T-helper 2 cell treated with Interferon-gamma antibody and Interleukin-4, amounts not matched to agents 100 ng/mL and 5 ng/mL, for 36 hours (primary cell): ENCODE results near the gene LIG1. TPM values are rescaled to one million over a fixed set of nuclear protein-coding genes. Genes with fewer than 3 reads are reported as not detected.

Source experiments
- intact Hi-C: fragments of 100-400 bp; cut with micrococcal nuclease; formaldehyde crosslinking; loops from one replicate; pipeline ENCODE4 v1.15.1; 2023
- total RNA-seq: library from RNA; stranded (reverse); gene quantifications from 2 replicates; pipeline ENCODE4 v1.2.3, GENCODE V29; 2022

The LIG1 gene
- total RNA-seq, 1 donor from 2014 or later: 162 TPM

- intact Hi-C loops: no loop called here
Measured at GRCh38 chr19:48182434-48182833, 12.3 kb upstream of the LIG1 start.

GRCh38 chr19:48181505-48181904 lies 11.4 kb upstream of the LIG1 start:
- intact Hi-C loops: no loop called here

GRCh38 chr19:48176226-48176625 lies 6.1 kb upstream of the LIG1 start:
- intact Hi-C loops: no loop called here

- intact Hi-C loops: no loop called here
Measured at GRCh38 chr19:48175578-48175977, 5.4 kb upstream of the LIG1 start.

GRCh38 chr19:48174445-48175030 lies 4.4 kb upstream of the LIG1 start:
- intact Hi-C loops: no loop called here

- intact Hi-C loops: no loop called here
Measured at GRCh38 chr19:48171710-48172109, 1.6 kb upstream of the LIG1 start.

GRCh38 chr19:48170817-48171347 lies 738 bp upstream of the LIG1 start:
- intact Hi-C loops: loop anchor here (1.0 kb wide), 3 partner anchors 33 to 159 kb away; no protein-coding TSS in a partner anchor

GRCh38 chr19:48169578-48169938 lies 586 bp downstream of the LIG1 start:
- intact Hi-C loops: loop anchor here (1.0 to 5.0 kb wide), 2 partner anchors 276 to 912 kb away; partner anchors contain the start of genes CCDC9 and GRWD1

GRCh38 chr19:48168689-48169088 lies 1.5 kb downstream of the LIG1 start:
- intact Hi-C loops: loop anchor here (1.0 to 5.0 kb wide), 2 partner anchors 277 to 911 kb away; partner anchors contain the start of genes CCDC9 and GRWD1

GRCh38 chr19:48158210-48158790 lies 11.8 kb downstream of the LIG1 start:
- intact Hi-C loops: no loop called here

- intact Hi-C loops: no loop called here
Measured at GRCh38 chr19:48154003-48154402, 16.1 kb downstream of the LIG1 start.

- intact Hi-C loops: loop anchor here (1.0 kb wide), 1 partner anchor 45 kb away; no protein-coding TSS in a partner anchor
Measured at GRCh38 chr19:48152551-48152950, 17.6 kb downstream of the LIG1 start.

GRCh38 chr19:48149430-48149829 lies 20.7 kb downstream of the LIG1 start:
- intact Hi-C loops: no loop called here

GRCh38 chr19:48148576-48148975 lies 21.6 kb downstream of the LIG1 start:
- intact Hi-C loops: no loop called here

GRCh38 chr19:48147597-48148175 lies 22.5 kb downstream of the LIG1 start:
- intact Hi-C loops: no loop called here

GRCh38 chr19:48139053-48139452 lies 31.1 kb downstream of the LIG1 start:
- intact Hi-C loops: no loop called here

GRCh38 chr19:48137411-48137810 lies 32.7 kb downstream of the LIG1 start:
- intact Hi-C loops: no loop called here

- intact Hi-C loops: no loop called here
Measured at GRCh38 chr19:48136547-48136946, 33.6 kb downstream of the LIG1 start.

- intact Hi-C loops: no loop called here
Measured at GRCh38 chr19:48135411-48135810, 34.7 kb downstream of the LIG1 start.

- intact Hi-C loops: no loop called here
Measured at GRCh38 chr19:48133094-48133493, 37.0 kb downstream of the LIG1 start.

- intact Hi-C loops: no loop called here
Measured at GRCh38 chr19:48127561-48127960, 42.6 kb downstream of the LIG1 start.

- intact Hi-C loops: no loop called here
Measured at GRCh38 chr19:48123907-48124651, 46.1 kb downstream of the LIG1 start.
